Parathyroid adenoma (tissue), 2 donors: Measurements from ENCODE around the gene ALDH16A1.

ENCODE experiments used
- H2AFZ ChIP-seq: fragments of 300-600 bp; sonication (generic); one replicate; pipeline ENCODE4 v1.7.0; 2017; ENCODE audit warnings: antibody characterized with exemption, mild to moderate bottlenecking
- H3K27ac ChIP-seq: fragments of 300-600 bp; sonication (generic); one replicate; pipeline ENCODE4 v1.7.0; 2017
- H3K27me3 ChIP-seq: fragments of 300-600 bp; sonication (generic); one replicate; pipeline ENCODE4 v1.7.0; 2017; ENCODE audit warnings: low read length; ENCODE audit not compliant: control insufficient read depth, insufficient read depth
- H3K36me3 ChIP-seq: fragments of 300-600 bp; sonication (generic); one replicate; pipeline ENCODE4 v1.7.0; 2017; ENCODE audit warnings: low read length; ENCODE audit not compliant: control insufficient read depth, insufficient read depth
- H3K4me1 ChIP-seq: fragments of 300-600 bp; sonication (generic); one replicate; pipeline ENCODE4 v1.7.0; 2017; ENCODE audit warnings: control low read depth
- H3K4me2 ChIP-seq: fragments of 300-600 bp; sonication (generic); one replicate; pipeline ENCODE4 v1.7.0; 2017; ENCODE audit warnings: low read length
- H3K4me3 ChIP-seq: fragments of 300-600 bp; sonication (generic); one replicate; pipeline ENCODE4 v1.7.0; 2017; ENCODE audit warnings: low read depth, low read length
- H3K79me2 ChIP-seq: fragments of 300-600 bp; sonication (generic); one replicate; pipeline ENCODE4 v1.7.0; 2017; ENCODE audit warnings: control low read depth
- H3K9ac ChIP-seq: fragments of 300-600 bp; sonication (generic); one replicate; pipeline ENCODE4 v1.7.0; 2017; ENCODE audit warnings: mild to moderate bottlenecking
- H3K9me3 ChIP-seq: fragments of 300-600 bp; sonication (generic); one replicate; pipeline ENCODE4 v1.7.0; 2017; ENCODE audit warnings: low read length; ENCODE audit not compliant: control insufficient read depth
- TF ChIP-seq, protein P1 (sequence below): fragments of 300-600 bp; sonication (generic); IDR thresholded peaks from one replicate; pipeline ENCODE4 v1.7.0; 2017; ENCODE audit warnings: antibody characterized with exemption, mild to moderate bottlenecking
- donor health status: primary hyperparathyroidism.

Gene ALDH16A1

DNA sequence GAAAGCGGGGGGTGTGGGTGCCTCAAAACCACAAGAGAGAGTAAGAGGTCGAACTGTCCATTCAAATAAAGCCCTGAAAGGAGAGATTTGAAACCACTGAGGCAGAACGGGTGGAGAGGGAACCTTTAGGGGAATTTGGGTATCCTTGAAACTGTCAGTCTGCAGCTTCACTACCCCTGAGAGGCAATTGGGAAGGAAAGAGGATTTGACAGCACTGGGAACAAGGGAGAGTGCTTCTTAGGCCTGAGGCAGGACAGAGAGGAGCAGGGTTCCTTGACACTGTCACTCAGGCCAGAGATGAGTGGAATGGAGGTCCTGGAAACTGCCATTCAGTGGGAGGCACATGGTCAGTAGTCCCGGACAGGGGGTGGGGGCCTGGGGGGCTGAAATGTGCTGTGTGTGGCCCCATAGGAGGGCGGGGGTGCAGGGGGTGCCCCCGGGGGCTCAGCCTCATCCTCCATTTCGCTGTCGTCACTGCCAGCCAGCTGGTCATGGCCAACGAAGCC lies 22.8 kb upstream of the ALDH16A1 start:
- Histone ChIP-seq H3K4me3 (no peak overlapping the region), H3K79me2 (no peaks in the 10 kb centered on the region), H3K27me3 (peaks cover 19% of the 10 kb centered on the region), H3K4me1 (no peaks in the 10 kb centered on the region), H3K9ac (no peak overlapping the region), H3K36me3 (no peaks in the 10 kb centered on the region), H3K9me3 (no peaks in the 10 kb centered on the region), H2AFZ (no peak overlapping the region), H3K4me2 (no peak overlapping the region), H3K27ac (no peak overlapping the region)
- TF ChIP-seq, protein P1, sequence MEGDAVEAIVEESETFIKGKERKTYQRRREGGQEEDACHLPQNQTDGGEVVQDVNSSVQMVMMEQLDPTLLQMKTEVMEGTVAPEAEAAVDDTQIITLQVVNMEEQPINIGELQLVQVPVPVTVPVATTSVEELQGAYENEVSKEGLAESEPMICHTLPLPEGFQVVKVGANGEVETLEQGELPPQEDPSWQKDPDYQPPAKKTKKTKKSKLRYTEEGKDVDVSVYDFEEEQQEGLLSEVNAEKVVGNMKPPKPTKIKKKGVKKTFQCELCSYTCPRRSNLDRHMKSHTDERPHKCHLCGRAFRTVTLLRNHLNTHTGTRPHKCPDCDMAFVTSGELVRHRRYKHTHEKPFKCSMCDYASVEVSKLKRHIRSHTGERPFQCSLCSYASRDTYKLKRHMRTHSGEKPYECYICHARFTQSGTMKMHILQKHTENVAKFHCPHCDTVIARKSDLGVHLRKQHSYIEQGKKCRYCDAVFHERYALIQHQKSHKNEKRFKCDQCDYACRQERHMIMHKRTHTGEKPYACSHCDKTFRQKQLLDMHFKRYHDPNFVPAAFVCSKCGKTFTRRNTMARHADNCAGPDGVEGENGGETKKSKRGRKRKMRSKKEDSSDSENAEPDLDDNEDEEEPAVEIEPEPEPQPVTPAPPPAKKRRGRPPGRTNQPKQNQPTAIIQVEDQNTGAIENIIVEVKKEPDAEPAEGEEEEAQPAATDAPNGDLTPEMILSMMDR = no peak

DNA sequence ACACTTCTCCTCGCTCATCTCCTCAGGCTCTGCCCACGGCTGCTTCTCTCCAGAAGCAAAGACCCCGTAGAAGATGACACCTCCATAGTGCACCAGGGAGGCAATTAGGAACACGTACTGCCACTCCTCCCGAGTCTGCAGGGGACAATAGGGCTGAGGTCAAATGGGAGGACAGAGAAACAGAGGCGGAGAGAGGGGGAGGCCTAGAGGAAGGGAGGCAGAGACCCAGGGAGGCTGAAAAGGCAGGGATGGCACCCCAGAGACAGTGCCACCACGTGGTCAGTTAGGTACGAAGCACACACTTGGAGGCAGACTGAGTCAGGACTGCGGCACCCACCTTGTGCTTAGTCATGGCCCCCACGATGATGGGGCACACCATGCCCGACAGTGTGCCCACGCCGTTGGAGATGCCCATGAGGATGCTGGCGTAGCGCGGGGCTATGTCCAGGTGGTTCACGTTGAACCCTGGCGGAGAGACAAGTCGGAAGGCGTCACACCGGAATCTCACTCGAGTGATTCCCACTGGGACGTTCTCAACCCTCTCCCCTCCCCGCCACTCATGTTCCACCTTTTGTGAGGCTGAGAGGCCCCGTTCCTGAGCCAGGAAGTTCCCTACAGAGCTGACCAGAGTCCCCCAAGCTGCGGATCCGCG lies 22.2 kb upstream of the ALDH16A1 start:
- H2AFZ ChIP-seq = no peak overlapping the region
- no peaks in the 10 kb centered on the region for H3K79me2 ChIP-seq
- H3K36me3 ChIP-seq = no peaks in the 10 kb centered on the region
- no peak overlapping the region for H3K4me2 ChIP-seq
- TF ChIP-seq, protein P1 = no peak
- no peaks in the 10 kb centered on the region for H3K4me1 ChIP-seq
- H3K27ac ChIP-seq = no peak overlapping the region
- H3K27me3 ChIP-seq = peaks cover 14% of the 10 kb centered on the region
- H3K4me3 ChIP-seq = no peak overlapping the region
- H3K9me3 ChIP-seq = no peaks in the 10 kb centered on the region
- no peak overlapping the region for H3K9ac ChIP-seq

DNA sequence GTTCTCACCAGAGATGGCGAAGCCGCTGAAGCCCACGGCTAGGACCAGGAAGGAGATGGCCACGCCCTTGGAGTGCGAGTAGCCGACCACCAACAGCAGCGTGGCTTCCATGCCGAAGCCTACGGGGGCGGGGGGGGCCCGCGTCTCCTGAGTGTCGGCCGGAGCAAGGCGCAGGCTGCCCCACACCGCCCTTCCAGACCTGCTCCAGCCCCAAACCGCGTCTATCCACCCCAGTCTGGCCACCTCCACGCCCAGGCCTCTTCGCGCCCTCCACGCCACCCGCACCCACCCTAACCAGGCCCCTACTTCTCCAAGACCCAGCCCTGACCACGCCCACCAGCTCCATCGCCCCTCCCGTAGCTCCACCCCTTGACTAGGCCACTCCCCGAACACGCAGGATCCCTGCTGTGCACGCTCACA lies 21.7 kb upstream of the ALDH16A1 start:
- peaks cover 8% of the 10 kb centered on the region for H3K27me3 ChIP-seq
- H3K9ac ChIP-seq = no peak overlapping the region
- H3K4me1 ChIP-seq = no peaks in the 10 kb centered on the region
- H3K4me2 ChIP-seq = no peak overlapping the region
- no peak overlapping the region for H3K27ac ChIP-seq
- H3K79me2 ChIP-seq = no peaks in the 10 kb centered on the region
- H3K9me3 ChIP-seq = no peaks in the 10 kb centered on the region
- no peaks in the 10 kb centered on the region for H3K36me3 ChIP-seq
- H2AFZ ChIP-seq = no peak overlapping the region
- no peak overlapping the region for H3K4me3 ChIP-seq
- TF ChIP-seq, protein P1 = no peak

DNA sequence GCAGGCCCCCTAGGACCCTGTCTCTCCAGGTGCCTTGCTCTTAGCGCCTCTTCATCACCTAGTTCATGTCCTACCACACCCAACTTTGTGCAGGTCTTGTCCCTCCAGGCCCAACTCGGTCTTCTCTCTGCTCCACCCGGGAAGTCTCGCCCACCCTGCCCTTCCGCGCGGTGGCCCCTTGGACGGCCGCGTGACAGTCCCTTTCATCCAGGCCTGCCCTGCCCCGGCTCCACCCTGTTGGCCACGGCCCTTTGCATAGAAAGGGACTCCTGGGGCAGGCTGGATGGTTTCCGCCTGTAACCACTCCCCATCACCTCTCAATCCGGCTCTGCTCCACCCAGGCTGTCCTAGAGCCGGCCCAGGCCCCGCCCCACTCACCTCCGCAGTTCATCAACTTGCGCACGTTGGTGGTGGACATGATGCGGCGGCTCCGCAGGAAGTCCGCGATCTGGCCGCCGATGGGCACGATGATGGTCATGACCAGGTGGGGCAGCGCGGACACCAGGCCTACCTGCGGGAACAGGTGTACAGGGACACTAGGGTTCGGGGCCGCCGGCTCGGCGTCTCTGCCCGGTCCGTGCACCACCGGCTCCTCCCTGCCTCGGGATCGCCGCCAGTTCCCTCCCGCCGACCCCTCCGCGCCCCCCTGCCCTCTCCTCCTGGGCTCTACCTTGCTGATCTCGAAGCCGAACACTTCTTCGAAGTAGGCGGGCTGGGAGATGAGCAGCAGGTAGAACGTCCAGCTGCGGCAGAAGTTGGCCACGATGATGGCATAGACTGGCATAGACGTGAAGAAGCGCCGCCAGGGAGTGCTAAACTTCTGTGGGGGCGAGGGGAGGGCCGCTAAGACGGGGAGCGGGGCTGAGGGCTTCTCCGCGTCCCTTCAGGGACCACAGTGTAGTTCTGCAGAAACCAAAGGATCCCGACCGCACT lies 20.6 kb upstream of the ALDH16A1 start:
- Histone ChIP-seq H3K79me2 (no peaks in the 10 kb centered on the region), H3K9me3 (no peaks in the 10 kb centered on the region), H3K36me3 (no peaks in the 10 kb centered on the region), H3K4me1 (no peaks in the 10 kb centered on the region), H2AFZ (no peak overlapping the region), H3K4me2 (no peak overlapping the region), H3K4me3 (no peak overlapping the region), H3K27ac (no peak overlapping the region), H3K27me3 (peaks cover 2% of the 10 kb centered on the region), H3K9ac (no peak overlapping the region)
- TF ChIP-seq, protein P1 = no peak
